ENCODE results near the gene DPYD. TPM values are rescaled to one million over a fixed set of nuclear protein-coding genes. Genes with fewer than 3 reads are reported as not detected.

DPYD gene
- total and polyA plus RNA-seq, 9 of the 15 experiments (the other 6 are each of a cell fraction or from before 2014, with no cell fraction given): 0.03 to 0.25 (median 0.08) TPM; not detected in 2

- no peak overlapping the region for H3K27ac ChIP-seq (ENCODE audit: extremely low read depth, low read depth, low read length)
- H3K36me3 ChIP-seq (ENCODE audit: control insufficient read depth, insufficient read depth, low read length): no peaks in the 10 kb centered on the region
- POLR2A ChIA-PET: no interaction called here
- CTCF ChIA-PET (ENCODE audit: low intra/inter-chr PET ratio): no interaction called here
- intact Hi-C loops (cut with micrococcal nuclease) (no loop called here), in situ Hi-C loops (cut with MboI) (no loop called here)
- BruUV-seq (replicated peaks): no TSS peak
- no peak for FAIRE-seq
- no peaks in the 10 kb centered on the region for H4K20me1 ChIP-seq (replicated peaks; ENCODE audit: control insufficient read depth, insufficient read depth, low read length)
- no peak for ATAC-seq
- no peak overlapping the region for H3K9ac ChIP-seq (ENCODE audit: insufficient read depth in 1 of 2, low read depth in 2 of 2, low read length in 2 of 2)
- H3K4me3 ChIP-seq: no peak overlapping the region
- 0% methylated on average over 4 of the region's 4 CpGs for WGBS (ENCODE audit: insufficient coverage, low coverage, missing lambda C conversion rate)
- H3K27me3 ChIP-seq (ENCODE audit: control insufficient read depth in 2 of 2, insufficient read depth in 2 of 2, low read length in 2 of 2): no peaks in the 10 kb centered on the region
- no peaks in the 10 kb centered on the region for H3K4me1 ChIP-seq (replicated peaks in 1 of 2; ENCODE audit: control insufficient read depth in 2 of 2, insufficient read depth in 2 of 2, low read length in 2 of 2)
- DNase-seq (ENCODE audit: extremely low read depth in 1 of 4, low spot score in 3 of 4): no peak
- no peak overlapping the region for H3K4me2 ChIP-seq (ENCODE audit: insufficient read depth, low read length)
- H3K9me3 ChIP-seq (replicated peaks; ENCODE audit: control insufficient read depth, insufficient read depth, low read depth, low read length): no peaks in the 10 kb centered on the region
- TF ChIP-seq POLR2AphosphoS5 (IDR thresholded peaks at IDR 0.05; ENCODE audit: control insufficient read depth, insufficient read depth, low read depth, low read length) (no peak), ZNF224 (CRISPR knock-in tag; IDR thresholded peaks at IDR 0.05) (no peak), TOE1 (IDR thresholded peaks at IDR 0.05; ENCODE audit: borderline replicate concordance) (no peak), TOE1 (CRISPR knock-in tag; IDR thresholded peaks at IDR 0.05; ENCODE audit: borderline replicate concordance, low read depth) (no peak), TAL1 (IDR thresholded peaks at IDR 0.05) (no peak), SLC30A9 (CRISPR knock-in tag; IDR thresholded peaks at IDR 0.05) (no peak), ESRRA (IDR thresholded peaks at IDR 0.05; ENCODE audit: borderline replicate concordance, low read depth) (no peak)
- H3K79me2 ChIP-seq (ENCODE audit: control insufficient read depth, insufficient read depth, low read length): no peaks in the 10 kb centered on the region
- H3K9me1 ChIP-seq (ENCODE audit: control insufficient read depth, insufficient read depth, low read length): no peaks in the 10 kb centered on the region
- no peak overlapping the region for H2AFZ ChIP-seq (ENCODE audit: low read depth, low read length)
These were observed 508.7 kb downstream of the DPYD start for GRCh38 chr1:97412166-97412565.

DNA sequence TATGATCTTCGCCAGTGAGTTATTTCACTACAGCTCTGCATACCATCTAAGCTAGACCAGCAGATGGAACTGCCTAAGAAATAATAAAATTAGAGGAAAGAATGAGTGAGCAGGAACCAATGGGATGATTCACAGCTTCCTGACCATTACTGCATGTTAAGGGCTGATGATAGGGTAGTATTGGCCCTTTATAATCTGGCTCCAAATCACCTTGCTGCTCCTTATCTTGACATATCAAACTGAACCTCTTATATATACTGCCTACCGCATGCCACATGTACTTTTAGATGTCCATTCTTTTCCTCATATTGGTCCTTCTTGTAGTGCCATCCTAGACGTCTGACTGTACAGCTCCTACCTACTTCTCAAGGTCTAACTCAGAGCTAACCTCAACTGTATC, 524.4 kb downstream of the DPYD start:
- Histone ChIP-seq H3K4me1 (replicated peaks in 1 of 2; ENCODE audit: control insufficient read depth in 2 of 2, insufficient read depth in 2 of 2, low read length in 2 of 2) (no peaks in the 10 kb centered on the region), H3K36me3 (ENCODE audit: control insufficient read depth, insufficient read depth, low read length) (no peaks in the 10 kb centered on the region)
- no peak for TF ChIP-seq SLC30A9 (CRISPR knock-in tag; IDR thresholded peaks at IDR 0.05)
- TF ChIP-seq NFE2L1 (tag; IDR thresholded peaks at IDR 0.05; ENCODE audit: borderline replicate concordance, low read depth): no peak
- no peak for TF ChIP-seq NFATC3 (IDR thresholded peaks at IDR 0.05)
- TF ChIP-seq CEBPZ (IDR thresholded peaks at IDR 0.05; ENCODE audit: borderline replicate concordance, low read depth, low read length): no peak
- TF ChIP-seq ESRRB (CRISPR knock-in tag; IDR thresholded peaks at IDR 0.05; ENCODE audit: borderline replicate concordance): no peak
- TF ChIP-seq MCM7 (IDR thresholded peaks at IDR 0.05): no peak
- TF ChIP-seq ARID1B (IDR thresholded peaks at IDR 0.05): no peak
- no peak for TF ChIP-seq RBM14 (IDR thresholded peaks at IDR 0.05; ENCODE audit: borderline replicate concordance, insufficient read depth, low read depth, low read length)
- TF ChIP-seq CTBP1 (IDR thresholded peaks at IDR 0.05; ENCODE audit: borderline replicate concordance): no peak
- TF ChIP-seq DNMT1 (IDR thresholded peaks at IDR 0.05): no peak

More for the DNA sequence above, 524.4 kb downstream of the DPYD start:
- DNase-seq (ENCODE audit: extremely low read depth in 1 of 4, low spot score in 3 of 4): no peak
- no TSS peak for BruUV-seq (replicated peaks)
- WGBS (ENCODE audit: insufficient coverage, low coverage, missing lambda C conversion rate): 2% methylated on average over 3 of the region's 3 CpGs
- H3K4me2 ChIP-seq (ENCODE audit: insufficient read depth, low read length): no peak overlapping the region
- no peaks in the 10 kb centered on the region for H3K27me3 ChIP-seq (ENCODE audit: control insufficient read depth in 2 of 2, insufficient read depth in 2 of 2, low read length in 2 of 2)
- ChIA-PET CTCF (ENCODE audit: low intra/inter-chr PET ratio) (no interaction called here), POLR2A (no interaction called here)
- ATAC-seq: no peak
- no peak for FAIRE-seq
- no peaks in the 10 kb centered on the region for H4K20me1 ChIP-seq (replicated peaks; ENCODE audit: control insufficient read depth, insufficient read depth, low read length)
- H2AFZ ChIP-seq (ENCODE audit: low read depth, low read length): no peak overlapping the region
- H3K9me1 ChIP-seq (ENCODE audit: control insufficient read depth, insufficient read depth, low read length): no peaks in the 10 kb centered on the region
- H3K79me2 ChIP-seq (ENCODE audit: control insufficient read depth, insufficient read depth, low read length): no peaks in the 10 kb centered on the region
- in situ Hi-C loops (cut with MboI): no loop called here
- no peak overlapping the region for H3K9ac ChIP-seq (ENCODE audit: insufficient read depth in 1 of 2, low read depth in 2 of 2, low read length in 2 of 2)
- no peak overlapping the region for H3K27ac ChIP-seq (ENCODE audit: extremely low read depth, low read depth, low read length)
- no peak overlapping the region for H3K4me3 ChIP-seq
- intact Hi-C loops (cut with micrococcal nuclease): no loop called here
- H3K9me3 ChIP-seq (replicated peaks; ENCODE audit: control insufficient read depth, insufficient read depth, low read depth, low read length): no peaks in the 10 kb centered on the region
